Fibroblast of the aortic adventitia (primary cell): ENCODE data around the gene PSMA2. TPM values are rescaled to one million over a fixed set of nuclear protein-coding genes. Genes with fewer than 3 reads are reported as not detected.

ENCODE experiments used
- DNase-seq: peaks from one replicate; pipeline ENCODE4 v3.0.0-alpha.2; 2010; ENCODE audit warnings: low read depth
- H3K4me3 ChIP-seq: 2 replicates; pipeline ENCODE4 v1.5.1; 2011; ENCODE audit warnings: low read depth, mild to moderate bottlenecking, control low read depth, low read length, moderate library complexity
- CTCF ChIP-seq: IDR thresholded peaks from 2 replicates; pipeline ENCODE4 v1.5.1; 2011; ENCODE audit warnings: mild to moderate bottlenecking, low read length, control low read depth, inconsistent platforms; ENCODE audit not compliant: insufficient read depth
- total RNA-seq: library from RNA; depleted of rRNA; stranded (reverse); fragments of >200 nt; gene quantifications from 2 replicates; pipeline ENCODE4 v1.2.3, GENCODE V29; 2012; ENCODE audit warnings: low replicate concordance

PSMA2 gene
- total RNA-seq, 1 donor: 121 TPM

GRCh38 chr7:42959549-42959948, 27.6 kb upstream of the PSMA2 start:
- no peak for DNase-seq
- H3K4me3 ChIP-seq: no peak overlapping the region

GRCh38 chr7:42956062-42956461, 24.1 kb upstream of the PSMA2 start:
- no peak for TF ChIP-seq CTCF
- DNase-seq: no peak
- no peak overlapping the region for H3K4me3 ChIP-seq

More at GRCh38 chr7:42959549-42959948, 27.6 kb upstream of the PSMA2 start:
- no peak for TF ChIP-seq CTCF

GRCh38 chr7:42953994-42954393, 22.0 kb upstream of the PSMA2 start:
- no peak for DNase-seq
- TF ChIP-seq CTCF: no peak
- no peak overlapping the region for H3K4me3 ChIP-seq

GRCh38 chr7:42952328-42952727, 20.4 kb upstream of the PSMA2 start:
- H3K4me3 ChIP-seq: no peak overlapping the region
- DNase-seq: no peak
- no peak for TF ChIP-seq CTCF

GRCh38 chr7:42950417-42950816, 18.4 kb upstream of the PSMA2 start:
- no peak for DNase-seq

GRCh38 chr7:42947521-42947920, 15.5 kb upstream of the PSMA2 start:
- no peak overlapping the region for H3K4me3 ChIP-seq
- no peak for DNase-seq
- TF ChIP-seq CTCF: no peak

More at GRCh38 chr7:42950417-42950816, 18.4 kb upstream of the PSMA2 start:
- no peak overlapping the region for H3K4me3 ChIP-seq
- TF ChIP-seq CTCF: no peak

- no peak for TF ChIP-seq CTCF
- H3K4me3 ChIP-seq: no peak overlapping the region
- DNase-seq: no peak
These were observed 14.6 kb upstream of the PSMA2 start for GRCh38 chr7:42946627-42946950.
